Breast epithelium (tissue), 4 donors: ENCODE measurements around the gene ATP2B2. TPM values are rescaled to one million over a fixed set of nuclear protein-coding genes. Genes with fewer than 3 reads are reported as not detected.

Experiments used
- DNase-seq, 2 donors: peaks; one replicate each; pipeline ENCODE4 v3.0.0-alpha.2; 2019; ENCODE audit warnings: low spot score in 2 of 2
- H3K27ac ChIP-seq, 2 donors: fragments of 200-600 bp; sonication (generic) in 1 of 2; one replicate each; pipeline ENCODE4 v1.5.1; 2016 to 2019; ENCODE audit warnings: mild to moderate bottlenecking in 1 of 2
- H3K27me3 ChIP-seq, 2 donors: fragments of 200-600 bp; sonication (generic) in 1 of 2; one replicate each; pipeline versions ENCODE4 v1.5.1 to v1.6.0; 2017 to 2019; ENCODE audit warnings: control low read depth in 1 of 2, mild to moderate bottlenecking in 1 of 2
- H3K36me3 ChIP-seq: fragments of 200-600 bp; one replicate; pipeline ENCODE4 v1.5.1; 2019
- H3K4me1 ChIP-seq, 2 donors: fragments of 200-600 bp; sonication (generic); one replicate each; pipeline ENCODE4 v1.5.1; 2016 to 2019; ENCODE audit warnings: control low read depth in 1 of 2
- H3K4me3 ChIP-seq, 3 donors: fragments of 200-600 bp; sonication (generic); 1 replicate in 2 of 3; 2 replicates in 1 of 3; pipeline ENCODE4 v1.5.1; 2016 to 2019; ENCODE audit warnings: mild to moderate bottlenecking in 3 of 3, moderate library complexity in 2 of 3
- H3K9me3 ChIP-seq, 2 donors: fragments of 200-600 bp; sonication (generic) in 1 of 2; one replicate each; pipeline ENCODE4 v1.5.1; 2016 to 2019; ENCODE audit warnings: control low read depth in 1 of 2
- CTCF ChIP-seq, 3 donors: fragments of 450-650 bp; IDR thresholded peaks; one replicate each; pipeline ENCODE4 v1.5.1; 2016 to 2017; ENCODE audit warnings: antibody characterized with exemption in 3 of 3, mild to moderate bottlenecking in 3 of 3, moderate library complexity in 3 of 3
- POLR2A ChIP-seq: fragments of 450-650 bp; IDR thresholded peaks from one replicate; pipeline ENCODE4 v1.6.1; 2016; ENCODE audit warnings: antibody characterized with exemption, mild to moderate bottlenecking, moderate library complexity
- POLR2AphosphoS5 ChIP-seq, 3 donors: sonication (generic); formaldehyde crosslinking; IDR thresholded peaks; one replicate each; pipeline ENCODE4 v1.6.1; 2017; ENCODE audit warnings: antibody characterized with exemption in 3 of 3
- intact Hi-C: fragments of 100-400 bp; cut with DNase I; formaldehyde crosslinking; loops from one replicate; pipeline ENCODE4 v1.15.1; 2023; ENCODE audit warnings: low total_unique reads
- total RNA-seq, 3 donors: library from RNA; depleted of rRNA; stranded (reverse); fragments of >200 nt; gene quantifications; one replicate each; pipeline ENCODE4 v1.1.0, GENCODE V29; 2016

ATP2B2 gene
- total RNA-seq, 3 donors from 2014 or later = under 0.01 to 0.15 TPM; not detected in 1

GRCh38 chr3:10470120-10471053 is 35.0 kb downstream of the ATP2B2 start:
- intact Hi-C loops = no loop called here
- no peak overlapping the region for H3K4me3 ChIP-seq

GRCh38 chr3:10469441-10470119 is 35.8 kb downstream of the ATP2B2 start:
- Histone ChIP-seq H3K4me1 (no peaks in the 10 kb centered on the region), H3K4me3 (no peak overlapping the region), H3K27ac (no peak overlapping the region), H3K27me3 (peaks cover 0 to 37% of the 10 kb centered on the region in 2 donors), H3K36me3 (no peaks in the 10 kb centered on the region), H3K9me3 (no peaks in the 10 kb centered on the region)
- TF ChIP-seq CTCF (IDR thresholded peaks at IDR 0.05) = no peak
- no peak for TF ChIP-seq POLR2AphosphoS5 (IDR thresholded peaks at IDR 0.05)
- TF ChIP-seq POLR2A = no peak
- no peak for DNase-seq
- intact Hi-C loops = no loop called here

More at GRCh38 chr3:10470120-10471053, 35.0 kb downstream of the ATP2B2 start:
- peaks cover 0 to 37% of the 10 kb centered on the region in 2 donors for H3K27me3 ChIP-seq
- no peaks in the 10 kb centered on the region for H3K36me3 ChIP-seq
- no peaks in the 10 kb centered on the region for H3K9me3 ChIP-seq
- H3K4me1 ChIP-seq = no peaks in the 10 kb centered on the region
- TF ChIP-seq CTCF (IDR thresholded peaks at IDR 0.05) (no peak), POLR2A (no peak), POLR2AphosphoS5 (IDR thresholded peaks at IDR 0.05) (no peak)
- no peak for DNase-seq
- H3K27ac ChIP-seq = no peak overlapping the region

GRCh38 chr3:10468613-10469354 is 36.6 kb downstream of the ATP2B2 start:
- TF ChIP-seq CTCF (IDR thresholded peaks at IDR 0.05) = no peak
- TF ChIP-seq POLR2AphosphoS5 (IDR thresholded peaks at IDR 0.05) = no peak
- TF ChIP-seq POLR2A = no peak
- intact Hi-C loops = no loop called here
- Histone ChIP-seq H3K27ac (no peak overlapping the region), H3K27me3 (peaks cover 0 to 32% of the 10 kb centered on the region in 2 donors), H3K4me1 (no peaks in the 10 kb centered on the region), H3K9me3 (no peaks in the 10 kb centered on the region), H3K4me3 (no peak overlapping the region), H3K36me3 (no peaks in the 10 kb centered on the region)
- no peak for DNase-seq

- Histone ChIP-seq H3K27ac (no peak overlapping the region), H3K4me3 (no peak overlapping the region), H3K27me3 (peaks cover 0 to 27% of the 10 kb centered on the region in 2 donors), H3K9me3 (no peaks in the 10 kb centered on the region), H3K36me3 (no peaks in the 10 kb centered on the region), H3K4me1 (no peaks in the 10 kb centered on the region)
- TF ChIP-seq CTCF (IDR thresholded peaks at IDR 0.05) (no peak), POLR2A (no peak), POLR2AphosphoS5 (IDR thresholded peaks at IDR 0.05) (no peak)
- DNase-seq = no peak
- intact Hi-C loops = no loop called here
These were observed 37.3 kb downstream of the ATP2B2 start for GRCh38 chr3:10467904-10468612.
